Liver (tissue), 9 donors: ENCODE data around the gene CD300LB. TPM values are rescaled to one million over a fixed set of nuclear protein-coding genes. Genes with fewer than 3 reads are reported as not detected.

Experiments
- DNase-seq: peaks from one replicate; pipeline ENCODE4 v3.0.0-alpha.2; 2017; ENCODE audit warnings: low spot score
- H3K27ac ChIP-seq, 2 donors: one replicate each; pipeline ENCODE4 v1.7.0; 2013; ENCODE audit warnings: inconsistent platforms in 2 of 2, low read length in 2 of 2, control low read depth in 1 of 2, low read depth in 1 of 2, mild to moderate bottlenecking in 1 of 2
- H3K27me3 ChIP-seq, 4 donors: one replicate each; pipeline versions ENCODE4 v1.6.1 to v1.7.0; 2013; ENCODE audit warnings: low read length in 3 of 4, inconsistent platforms in 1 of 4, mild to moderate bottlenecking in 1 of 4, moderate library complexity in 1 of 4; ENCODE audit not compliant: control insufficient read depth in 4 of 4, insufficient read depth in 4 of 4
- H3K36me3 ChIP-seq, 4 donors: one replicate each; pipeline versions ENCODE4 v1.6.1 to v1.7.0; 2013; ENCODE audit warnings: low read length in 3 of 4, mild to moderate bottlenecking in 3 of 4, low read depth in 1 of 4, moderate library complexity in 1 of 4; ENCODE audit not compliant: control insufficient read depth in 4 of 4, insufficient read depth in 3 of 4
- H3K4me1 ChIP-seq, 4 donors: one replicate each; pipeline versions ENCODE4 v1.6.1 to v1.7.0; 2013; ENCODE audit warnings: low read length in 3 of 4, mild to moderate bottlenecking in 3 of 4, moderate library complexity in 1 of 4; ENCODE audit not compliant: control insufficient read depth in 4 of 4, insufficient read depth in 4 of 4
- H3K4me3 ChIP-seq, 3 donors: one replicate each; pipeline versions ENCODE4 v1.6.1 to v1.7.0; 2013; ENCODE audit warnings: low read length in 3 of 3, control low read depth in 1 of 3, low read depth in 1 of 3, mild to moderate bottlenecking in 1 of 3
- H3K9ac ChIP-seq, 2 donors: one replicate each; pipeline ENCODE4 v1.7.0; 2013; ENCODE audit warnings: low read length in 2 of 2, mild to moderate bottlenecking in 2 of 2, moderate library complexity in 2 of 2, control low read depth in 1 of 2, low read depth in 1 of 2
- H3K9me3 ChIP-seq, 4 donors: one replicate each; pipeline versions ENCODE4 v1.6.1 to v1.7.0; 2013; ENCODE audit warnings: low read length in 3 of 4; ENCODE audit not compliant: control insufficient read depth in 4 of 4
- EGR1 ChIP-seq, 2 donors: IDR thresholded peaks; 2 replicates each; pipeline ENCODE4 v1.6.1; 2016 to 2018; ENCODE audit warnings: antibody characterized with exemption in 2 of 2, low read depth in 2 of 2
- FOXA1 ChIP-seq: IDR thresholded peaks from 2 replicates; pipeline ENCODE4 v1.6.1; 2016; ENCODE audit warnings: antibody characterized with exemption
- FOXA2 ChIP-seq: IDR thresholded peaks from 2 replicates; pipeline ENCODE4 v1.6.1; 2016; ENCODE audit warnings: antibody characterized with exemption
- GABPA ChIP-seq, 2 donors: IDR thresholded peaks in 1 of 2; conservative IDR thresholded peaks in 1 of 2; 2 replicates each; pipeline ENCODE4 v1.6.1; 2016; ENCODE audit warnings: antibody characterized with exemption in 2 of 2, mild to moderate bottlenecking in 1 of 2, moderate library complexity in 1 of 2
- HNF4A ChIP-seq, 2 donors: conservative IDR thresholded peaks; 2 replicates each; pipeline ENCODE4 v1.6.1; 2016; ENCODE audit warnings: antibody characterized with exemption in 2 of 2, mild to moderate bottlenecking in 2 of 2
- HNF4G ChIP-seq: IDR thresholded peaks from 2 replicates; pipeline ENCODE4 v1.6.1; 2016; ENCODE audit warnings: antibody characterized with exemption
- JUND ChIP-seq, 2 donors: IDR thresholded peaks; 2 replicates each; pipeline ENCODE4 v1.6.1; 2016; ENCODE audit warnings: antibody characterized with exemption in 2 of 2
- NR2F2 ChIP-seq: IDR thresholded peaks from 2 replicates; pipeline ENCODE4 v1.6.1; 2016; ENCODE audit warnings: antibody characterized with exemption
- RAD21 ChIP-seq, 2 donors: IDR thresholded peaks; 2 replicates each; pipeline ENCODE4 v1.6.1; 2016; ENCODE audit warnings: antibody characterized with exemption in 2 of 2, mild to moderate bottlenecking in 2 of 2
- RXRA ChIP-seq, 2 donors: IDR thresholded peaks; 2 replicates each; pipeline ENCODE4 v1.6.1; 2017 to 2018; ENCODE audit warnings: antibody characterized with exemption in 2 of 2, mild to moderate bottlenecking in 1 of 2
- SP1 ChIP-seq: IDR thresholded peaks from 2 replicates; pipeline ENCODE4 v1.6.1; 2018; ENCODE audit warnings: antibody characterized with exemption, mild to moderate bottlenecking
- TAF1 ChIP-seq: conservative IDR thresholded peaks from 2 replicates; pipeline ENCODE4 v1.6.1; 2016; ENCODE audit warnings: antibody characterized with exemption, mild to moderate bottlenecking
- YY1 ChIP-seq: IDR thresholded peaks from 2 replicates; pipeline ENCODE4 v1.6.1; 2016; ENCODE audit warnings: antibody characterized with exemption, mild to moderate bottlenecking
- WGBS: extraction: QIAGEN DNeasy Blood & Tissue Kit; methylation state at CpG from one replicate; pipeline ENCODE4 v1.1.7; 2013; 5-methylcytosine and 5-hydroxymethylcytosine counted together
- polyA plus RNA-seq, 2 donors: library from polyadenylated mRNA; stranded (reverse) in 1 of 2; unstranded in 1 of 2; fragments of 200-250 nt in 1 of 2; fragments of >200 nt in 1 of 2; fragmentation: Nextera tagmentation in 1 of 2; extraction: Ambion mirVana in 1 of 2; gene quantifications; one replicate each; pipeline versions ENCODE4 v1.2.1 to v1.2.3, GENCODE V29; 2013 to 2015
- total RNA-seq, 2 donors: library from RNA; depleted of rRNA; stranded (reverse); fragments of >200 nt; gene quantifications; one replicate each; pipeline ENCODE4 v1.2.3, GENCODE V29; 2014
- TF ChIP-seq, protein P1 (sequence below): IDR thresholded peaks from 2 replicates; pipeline ENCODE4 v1.6.1; 2016; ENCODE audit warnings: antibody characterized with exemption
- TF ChIP-seq, protein P2 (sequence below): IDR thresholded peaks from 2 replicates; pipeline ENCODE4 v1.6.1; 2016; ENCODE audit warnings: antibody characterized with exemption
- TF ChIP-seq, protein P3 (sequence below): IDR thresholded peaks from 2 replicates; pipeline ENCODE4 v1.6.1; 2016; ENCODE audit warnings: antibody characterized with exemption, mild to moderate bottlenecking
- TF ChIP-seq, protein P4 (sequence below): IDR thresholded peaks from 2 replicates; pipeline ENCODE4 v1.6.1; 2016; ENCODE audit warnings: antibody characterized with exemption
- TF ChIP-seq, protein P5 (sequence below): fragments of 150-350 bp; IDR thresholded peaks from 2 replicates; pipeline ENCODE4 v1.5.1; 2017; ENCODE audit warnings: improper control_type of control experiment, low read depth, low read length; ENCODE audit not compliant: missing input control
- donor health status: healthy.
- donor health status: healthy.
- donor health status: healthy.
- donor health status: healthy.
- donor health status: healthy.

Gene CD300LB
- total and polyA plus RNA-seq, 4 donors: 0.08 to 0.33 (median 0.09) TPM; not detected in 1

DNA sequence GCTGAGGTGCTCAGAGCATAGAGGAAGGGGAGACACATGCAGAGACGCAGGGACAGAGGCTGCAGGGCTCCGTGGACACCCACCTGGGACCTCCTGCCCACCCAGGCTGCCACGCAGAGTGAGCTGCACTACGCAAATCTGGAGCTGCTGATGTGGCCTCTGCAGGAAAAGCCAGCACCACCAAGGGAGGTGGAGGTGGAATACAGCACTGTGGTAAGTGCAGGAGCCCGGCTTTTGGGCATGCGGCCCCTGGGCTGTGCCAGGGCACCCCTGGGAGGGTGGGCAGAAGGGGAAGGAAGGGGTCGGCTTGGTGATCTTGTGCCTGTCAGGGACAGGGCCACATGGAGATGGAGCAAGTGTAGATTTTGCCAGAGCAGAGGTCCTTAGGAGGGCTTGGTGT is 49.7 kb downstream of the CD300LB start:
- H3K9ac ChIP-seq: no peak overlapping the region
- H3K27ac ChIP-seq: no peak overlapping the region
- TF ChIP-seq EGR1 (IDR thresholded peaks at IDR 0.05; ENCODE audit: low read depth in 2 of 2) (no peak), YY1 (no peak), HNF4G (no peak), SP1 (no peak), RXRA (IDR thresholded peaks at IDR 0.05) (no peak), JUND (IDR thresholded peaks at IDR 0.05) (no peak), RAD21 (IDR thresholded peaks at IDR 0.05) (no peak)
- TF ChIP-seq, protein P1, sequence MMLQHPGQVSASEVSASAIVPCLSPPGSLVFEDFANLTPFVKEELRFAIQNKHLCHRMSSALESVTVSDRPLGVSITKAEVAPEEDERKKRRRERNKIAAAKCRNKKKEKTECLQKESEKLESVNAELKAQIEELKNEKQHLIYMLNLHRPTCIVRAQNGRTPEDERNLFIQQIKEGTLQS: no peak
- no peak overlapping the region for H3K4me3 ChIP-seq
- no peaks in the 10 kb centered on the region for H3K9me3 ChIP-seq
- no peak for DNase-seq
- WGBS: 81% methylated on average over 7 of the region's 7 CpGs
- H3K27me3 ChIP-seq: no peaks in the 10 kb centered on the region
- no peaks in the 10 kb centered on the region for H3K4me1 ChIP-seq
- H3K36me3 ChIP-seq: no peaks in the 10 kb centered on the region

DNA sequence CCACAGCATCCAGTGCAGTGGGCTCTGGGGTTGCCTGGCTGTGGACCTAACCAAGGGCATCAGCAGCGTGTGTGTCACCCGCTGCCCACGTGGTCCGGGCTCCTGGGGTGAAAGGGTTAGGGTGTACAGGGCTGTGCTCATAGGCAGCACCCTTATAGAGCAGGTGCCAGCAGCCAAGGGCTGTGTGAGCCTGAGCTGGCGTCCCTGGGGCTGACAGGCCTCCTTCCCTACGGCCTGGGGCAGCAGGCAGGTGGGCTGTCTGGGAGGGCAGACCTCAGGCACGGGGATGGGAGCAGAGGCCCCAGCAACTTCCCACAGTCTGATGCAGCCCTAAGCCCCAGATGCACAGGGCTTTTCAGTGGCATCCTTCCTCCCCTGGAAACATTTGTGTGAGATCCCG is 51.0 kb downstream of the CD300LB start:
- Histone ChIP-seq H3K27me3 (no peaks in the 10 kb centered on the region), H3K36me3 (no peaks in the 10 kb centered on the region), H3K27ac (no peak overlapping the region), H3K4me3 (no peak overlapping the region), H3K9me3 (no peaks in the 10 kb centered on the region), H3K9ac (no peak overlapping the region), H3K4me1 (no peaks in the 10 kb centered on the region)
- TF ChIP-seq, protein P2, sequence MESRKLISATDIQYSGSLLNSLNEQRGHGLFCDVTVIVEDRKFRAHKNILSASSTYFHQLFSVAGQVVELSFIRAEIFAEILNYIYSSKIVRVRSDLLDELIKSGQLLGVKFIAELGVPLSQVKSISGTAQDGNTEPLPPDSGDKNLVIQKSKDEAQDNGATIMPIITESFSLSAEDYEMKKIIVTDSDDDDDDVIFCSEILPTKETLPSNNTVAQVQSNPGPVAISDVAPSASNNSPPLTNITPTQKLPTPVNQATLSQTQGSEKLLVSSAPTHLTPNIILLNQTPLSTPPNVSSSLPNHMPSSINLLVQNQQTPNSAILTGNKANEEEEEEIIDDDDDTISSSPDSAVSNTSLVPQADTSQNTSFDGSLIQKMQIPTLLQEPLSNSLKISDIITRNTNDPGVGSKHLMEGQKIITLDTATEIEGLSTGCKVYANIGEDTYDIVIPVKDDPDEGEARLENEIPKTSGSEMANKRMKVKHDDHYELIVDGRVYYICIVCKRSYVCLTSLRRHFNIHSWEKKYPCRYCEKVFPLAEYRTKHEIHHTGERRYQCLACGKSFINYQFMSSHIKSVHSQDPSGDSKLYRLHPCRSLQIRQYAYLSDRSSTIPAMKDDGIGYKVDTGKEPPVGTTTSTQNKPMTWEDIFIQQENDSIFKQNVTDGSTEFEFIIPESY: no peak
- TF ChIP-seq EGR1 (IDR thresholded peaks at IDR 0.05; ENCODE audit: low read depth in 2 of 2) (no peak), TAF1 (no peak), HNF4A (conservative IDR thresholded peaks at IDR 0.05) (no peak), JUND (IDR thresholded peaks at IDR 0.05) (no peak), GABPA (IDR thresholded peaks at IDR 0.05 in 1 of 2, conservative IDR thresholded peaks at IDR 0.05 in 1 of 2) (no peak), NR2F2 (no peak), YY1 (no peak), FOXA2 (no peak), HNF4G (no peak), FOXA1 (no peak), SP1 (no peak), RXRA (IDR thresholded peaks at IDR 0.05) (no peak)
- TF ChIP-seq, protein P3, sequence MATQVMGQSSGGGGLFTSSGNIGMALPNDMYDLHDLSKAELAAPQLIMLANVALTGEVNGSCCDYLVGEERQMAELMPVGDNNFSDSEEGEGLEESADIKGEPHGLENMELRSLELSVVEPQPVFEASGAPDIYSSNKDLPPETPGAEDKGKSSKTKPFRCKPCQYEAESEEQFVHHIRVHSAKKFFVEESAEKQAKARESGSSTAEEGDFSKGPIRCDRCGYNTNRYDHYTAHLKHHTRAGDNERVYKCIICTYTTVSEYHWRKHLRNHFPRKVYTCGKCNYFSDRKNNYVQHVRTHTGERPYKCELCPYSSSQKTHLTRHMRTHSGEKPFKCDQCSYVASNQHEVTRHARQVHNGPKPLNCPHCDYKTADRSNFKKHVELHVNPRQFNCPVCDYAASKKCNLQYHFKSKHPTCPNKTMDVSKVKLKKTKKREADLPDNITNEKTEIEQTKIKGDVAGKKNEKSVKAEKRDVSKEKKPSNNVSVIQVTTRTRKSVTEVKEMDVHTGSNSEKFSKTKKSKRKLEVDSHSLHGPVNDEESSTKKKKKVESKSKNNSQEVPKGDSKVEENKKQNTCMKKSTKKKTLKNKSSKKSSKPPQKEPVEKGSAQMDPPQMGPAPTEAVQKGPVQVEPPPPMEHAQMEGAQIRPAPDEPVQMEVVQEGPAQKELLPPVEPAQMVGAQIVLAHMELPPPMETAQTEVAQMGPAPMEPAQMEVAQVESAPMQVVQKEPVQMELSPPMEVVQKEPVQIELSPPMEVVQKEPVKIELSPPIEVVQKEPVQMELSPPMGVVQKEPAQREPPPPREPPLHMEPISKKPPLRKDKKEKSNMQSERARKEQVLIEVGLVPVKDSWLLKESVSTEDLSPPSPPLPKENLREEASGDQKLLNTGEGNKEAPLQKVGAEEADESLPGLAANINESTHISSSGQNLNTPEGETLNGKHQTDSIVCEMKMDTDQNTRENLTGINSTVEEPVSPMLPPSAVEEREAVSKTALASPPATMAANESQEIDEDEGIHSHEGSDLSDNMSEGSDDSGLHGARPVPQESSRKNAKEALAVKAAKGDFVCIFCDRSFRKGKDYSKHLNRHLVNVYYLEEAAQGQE: no peak
- TF ChIP-seq, protein P4, sequence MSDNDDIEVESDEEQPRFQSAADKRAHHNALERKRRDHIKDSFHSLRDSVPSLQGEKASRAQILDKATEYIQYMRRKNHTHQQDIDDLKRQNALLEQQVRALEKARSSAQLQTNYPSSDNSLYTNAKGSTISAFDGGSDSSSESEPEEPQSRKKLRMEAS: no peak
- TF ChIP-seq, protein P1: no peak
- TF ChIP-seq, protein P5, sequence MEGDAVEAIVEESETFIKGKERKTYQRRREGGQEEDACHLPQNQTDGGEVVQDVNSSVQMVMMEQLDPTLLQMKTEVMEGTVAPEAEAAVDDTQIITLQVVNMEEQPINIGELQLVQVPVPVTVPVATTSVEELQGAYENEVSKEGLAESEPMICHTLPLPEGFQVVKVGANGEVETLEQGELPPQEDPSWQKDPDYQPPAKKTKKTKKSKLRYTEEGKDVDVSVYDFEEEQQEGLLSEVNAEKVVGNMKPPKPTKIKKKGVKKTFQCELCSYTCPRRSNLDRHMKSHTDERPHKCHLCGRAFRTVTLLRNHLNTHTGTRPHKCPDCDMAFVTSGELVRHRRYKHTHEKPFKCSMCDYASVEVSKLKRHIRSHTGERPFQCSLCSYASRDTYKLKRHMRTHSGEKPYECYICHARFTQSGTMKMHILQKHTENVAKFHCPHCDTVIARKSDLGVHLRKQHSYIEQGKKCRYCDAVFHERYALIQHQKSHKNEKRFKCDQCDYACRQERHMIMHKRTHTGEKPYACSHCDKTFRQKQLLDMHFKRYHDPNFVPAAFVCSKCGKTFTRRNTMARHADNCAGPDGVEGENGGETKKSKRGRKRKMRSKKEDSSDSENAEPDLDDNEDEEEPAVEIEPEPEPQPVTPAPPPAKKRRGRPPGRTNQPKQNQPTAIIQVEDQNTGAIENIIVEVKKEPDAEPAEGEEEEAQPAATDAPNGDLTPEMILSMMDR: no peak
- 80% methylated on average over 8 of the region's 8 CpGs for WGBS
- no peak for DNase-seq
